HAP-1 (cell line): ENCODE measurements around the gene USP2.

Experiments
- DNase-seq, 2 experiments: peaks; one replicate each; pipeline ENCODE4 v3.0.0-alpha.2; 2016 to 2020; ENCODE audit warnings: low spot score in 2 of 2
- H3K27me3 ChIP-seq: fragments of 250-450 bp; sonication (Bioruptor Pico); 2 replicates; pipeline ENCODE4 v1.5.1; 2020; ENCODE audit warnings: low read depth, mild to moderate bottlenecking, moderate library complexity
- H3K36me3 ChIP-seq: fragments of 250-450 bp; sonication (Bioruptor Pico); replicated peaks from 2 replicates; pipeline ENCODE4 v1.5.1; 2020; ENCODE audit warnings: mild to moderate bottlenecking
- H3K4me1 ChIP-seq: fragments of 250-450 bp; sonication (Bioruptor Pico); 2 replicates; pipeline ENCODE4 v1.5.1; 2020; ENCODE audit warnings: mild to moderate bottlenecking
- H3K4me3 ChIP-seq: fragments of 250-450 bp; sonication (Bioruptor Pico); 2 replicates; pipeline ENCODE4 v1.5.1; 2020; ENCODE audit warnings: mild to moderate bottlenecking, moderate library complexity
- H3K9me3 ChIP-seq: fragments of 250-450 bp; sonication (Bioruptor Pico); 2 replicates; pipeline ENCODE4 v1.5.1; 2020; ENCODE audit warnings: mild to moderate bottlenecking, moderate library complexity
- in situ Hi-C: fragments of 300-500 bp; cut with MboI; formaldehyde crosslinking; loops from 3 replicates; pipeline ENCODE4 v1.14.3; 2020; ENCODE audit warnings: low sequenced_read_pairs, inconsistent platforms, mixed read lengths

The USP2 gene

DNA sequence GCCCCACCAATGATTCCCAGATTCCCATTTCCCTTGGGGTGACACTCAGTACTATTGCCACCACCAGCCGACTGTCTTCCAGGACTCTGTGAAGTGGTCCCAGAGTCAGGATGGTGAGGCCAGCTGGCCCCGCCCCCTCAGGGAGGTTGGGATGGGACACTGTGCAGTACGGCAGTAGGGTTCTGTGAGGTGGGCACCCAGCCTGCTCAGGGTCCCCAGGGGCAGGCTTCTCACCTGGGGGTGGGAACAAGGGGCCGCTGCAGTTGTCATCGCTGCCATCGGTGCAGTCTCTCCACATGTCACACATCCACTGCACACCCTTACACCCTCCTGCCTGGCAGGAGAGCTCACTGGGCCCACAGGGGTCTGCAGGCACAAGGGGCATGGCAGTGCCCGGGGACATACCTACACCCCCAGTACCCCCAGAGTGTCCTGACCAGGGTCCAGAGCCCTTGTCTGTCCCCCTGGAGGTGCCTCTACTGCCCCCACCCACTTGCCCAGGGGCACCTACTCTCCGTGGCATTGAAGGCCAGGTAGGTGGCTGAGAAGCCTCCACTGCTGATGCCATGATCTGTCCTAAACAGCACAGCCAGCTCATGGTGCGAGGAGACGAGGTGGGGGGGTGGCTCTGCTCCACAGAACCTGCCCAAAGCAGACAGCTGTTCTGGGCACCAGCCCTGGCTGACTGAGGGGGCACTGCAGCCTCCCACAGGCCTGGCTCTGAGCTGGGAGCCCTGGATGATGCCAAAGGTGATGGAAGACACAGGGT is 38.9 kb downstream of the USP2 start:
- H3K9me3 ChIP-seq: no peaks in the 10 kb centered on the region
- no peak for DNase-seq
- H3K4me3 ChIP-seq: no peak overlapping the region
- peaks cover 10% of the 10 kb centered on the region for H3K4me1 ChIP-seq
- peaks cover under 1% of the 10 kb centered on the region; the same call in 1 of the 2 replicates for H3K36me3 ChIP-seq
- in situ Hi-C loops: no loop called here
- H3K27me3 ChIP-seq: no peaks in the 10 kb centered on the region

DNA sequence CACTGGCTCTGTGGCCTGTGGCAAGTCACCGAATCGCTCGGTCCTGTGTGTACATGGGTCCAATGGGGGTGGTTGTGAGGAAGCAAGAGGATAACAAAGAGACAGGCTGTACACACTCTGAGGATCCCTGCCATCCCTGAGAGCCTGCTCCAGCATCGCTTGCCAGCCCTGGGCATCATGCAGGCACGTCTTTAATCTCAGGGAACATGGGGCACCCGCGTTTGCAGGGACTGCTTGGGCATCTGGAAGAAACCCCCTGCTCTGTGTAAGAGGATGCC is 39.5 kb downstream of the USP2 start:
- DNase-seq: no peak
- H3K9me3 ChIP-seq: no peaks in the 10 kb centered on the region
- in situ Hi-C loops: no loop called here
- no peak overlapping the region for H3K4me3 ChIP-seq
- peaks cover 11% of the 10 kb centered on the region for H3K4me1 ChIP-seq
- H3K36me3 ChIP-seq: peaks cover 5% of the 10 kb centered on the region
- no peaks in the 10 kb centered on the region for H3K27me3 ChIP-seq

DNA sequence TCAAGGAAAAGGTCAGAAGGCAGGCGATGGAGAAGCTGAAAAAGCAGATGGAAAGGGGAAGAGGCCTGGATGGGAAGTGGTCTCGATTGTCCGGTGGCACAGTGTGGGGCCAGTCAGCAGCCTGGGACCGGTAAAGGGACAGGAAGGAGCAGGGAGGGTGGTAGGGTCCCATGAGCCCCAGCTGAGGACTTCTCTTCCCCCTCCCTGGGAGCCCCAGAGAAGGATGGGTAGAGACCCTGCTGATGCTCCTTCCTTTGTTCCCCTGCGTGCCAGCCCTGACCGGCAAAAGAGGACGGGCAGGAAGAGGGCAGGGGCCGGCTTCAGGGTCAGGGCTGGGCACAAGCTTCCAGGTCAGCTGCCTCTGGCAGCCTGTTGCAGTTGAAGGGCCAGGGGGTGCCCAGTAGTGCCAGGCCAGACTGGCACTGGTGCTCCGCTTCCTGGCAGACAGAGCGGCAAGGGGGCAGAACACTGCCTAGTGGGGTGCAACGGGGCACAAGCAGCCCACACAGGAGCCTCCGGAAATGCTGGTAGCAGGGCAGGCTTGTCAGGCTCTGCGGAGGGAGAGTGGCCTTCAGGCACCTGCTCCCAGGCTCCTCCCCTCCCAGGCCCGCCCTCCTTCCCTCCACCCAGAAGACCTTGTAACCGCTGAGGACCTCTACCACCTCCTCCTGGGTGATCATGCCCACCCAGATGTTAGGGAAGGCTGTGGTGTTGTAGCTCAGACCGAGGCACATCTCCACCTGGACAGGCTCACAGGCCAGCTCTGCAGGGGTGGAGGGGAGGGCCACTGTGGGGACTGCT is 40.1 kb downstream of the USP2 start:
- Histone ChIP-seq H3K36me3 (peaks cover 9% of the 10 kb centered on the region), H3K27me3 (no peaks in the 10 kb centered on the region), H3K4me3 (no peak overlapping the region), H3K9me3 (no peaks in the 10 kb centered on the region), H3K4me1 (peaks cover 11% of the 10 kb centered on the region)
- no peak for DNase-seq
- in situ Hi-C loops: no loop called here

GRCh38 chr11:119340335-119341221 is 40.9 kb downstream of the USP2 start, which contains the start of gene C1QTNF5:
TSS of gene C1QTNF5 (minus strand) at chr11:119340883. CDS start at chr11:119340397, 486 bp downstream.
- no peak for DNase-seq
- in situ Hi-C loops: no loop called here
- Histone ChIP-seq H3K4me3 (no peak within 1 kb of the TSS), H3K9me3 (no peaks in the 10 kb centered on the region), H3K27me3 (no peaks in the 10 kb centered on the region), H3K36me3 (peaks cover 14% of the 10 kb centered on the region), H3K4me1 (peaks cover 11% of the 10 kb centered on the region)

- H3K4me3 ChIP-seq: no peak overlapping the region
- H3K27me3 ChIP-seq: no peaks in the 10 kb centered on the region
- H3K9me3 ChIP-seq: no peaks in the 10 kb centered on the region
- peaks cover 14% of the 10 kb centered on the region for H3K36me3 ChIP-seq
- DNase-seq: no peak
- in situ Hi-C loops: no loop called here
- peaks cover 11% of the 10 kb centered on the region for H3K4me1 ChIP-seq
These were observed 41.7 kb downstream of the USP2 start for GRCh38 chr11:119339589-119340334.

DNA sequence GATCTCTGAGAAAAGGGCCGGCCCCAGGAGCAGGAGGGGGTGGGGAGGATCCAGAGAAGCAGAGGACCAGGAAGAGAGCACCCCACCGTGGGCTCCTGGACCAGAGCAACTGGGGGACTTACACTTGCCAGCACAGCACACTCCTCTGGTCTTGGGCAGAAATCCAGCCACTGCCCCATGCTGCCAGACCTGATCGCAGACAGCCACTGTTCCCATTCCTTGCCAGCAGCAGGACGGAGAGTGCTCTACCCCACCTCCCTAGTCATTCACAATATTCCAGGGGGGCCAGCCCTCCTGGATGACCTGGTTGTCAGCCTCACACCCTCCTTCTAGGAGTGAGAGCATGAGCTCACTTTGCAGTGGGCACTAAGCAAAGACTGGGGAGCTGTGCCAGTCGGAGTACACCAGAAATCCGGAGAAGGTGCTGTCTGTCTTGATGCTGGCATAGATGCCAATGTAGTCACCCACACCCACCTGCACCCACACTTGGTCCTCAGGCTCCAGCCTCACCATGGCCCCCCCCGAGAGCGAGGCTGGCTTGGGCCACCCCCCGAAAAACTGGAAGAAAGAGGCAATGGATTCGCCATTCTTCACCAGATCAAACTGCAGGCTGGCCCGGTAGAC is 42.4 kb downstream of the USP2 start:
- Histone ChIP-seq H3K27me3 (no peaks in the 10 kb centered on the region), H3K9me3 (no peaks in the 10 kb centered on the region), H3K4me3 (no peak overlapping the region), H3K4me1 (peaks cover 11% of the 10 kb centered on the region), H3K36me3 (peaks cover 14% of the 10 kb centered on the region)
- in situ Hi-C loops: no loop called here
- no peak for DNase-seq

DNA sequence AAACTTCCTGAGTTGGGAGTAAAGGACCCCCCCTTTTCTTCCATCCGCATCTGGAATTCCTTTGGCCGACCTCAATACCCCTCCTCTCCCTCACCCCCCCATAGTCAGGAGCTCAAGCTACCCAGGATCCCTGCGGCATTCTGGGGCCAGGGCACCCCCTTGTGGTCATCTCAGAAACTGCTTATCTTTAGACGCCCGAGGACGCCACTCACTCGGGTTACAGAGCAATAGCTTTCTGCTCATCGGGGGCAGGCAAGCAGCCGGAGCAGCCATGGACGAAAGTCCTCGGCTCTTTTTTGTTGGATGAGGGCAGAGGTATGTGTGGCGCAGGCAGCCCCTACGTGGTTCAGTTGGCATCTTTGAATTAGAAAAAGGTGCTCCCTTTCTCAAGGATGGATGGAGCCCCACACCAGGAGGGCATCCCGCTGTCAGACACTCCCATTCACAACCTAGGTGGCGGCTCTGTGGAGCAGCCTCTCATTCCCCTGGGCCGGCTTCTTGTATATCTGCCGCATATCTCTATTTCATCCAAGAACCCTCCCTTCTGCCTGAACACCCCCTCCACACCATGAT is 43.1 kb downstream of the USP2 start:
- Histone ChIP-seq H3K27me3 (no peaks in the 10 kb centered on the region), H3K4me1 (peaks cover 16% of the 10 kb centered on the region), H3K4me3 (peak overlapping the region; percentile 13), H3K36me3 (peaks cover 14% of the 10 kb centered on the region), H3K9me3 (no peaks in the 10 kb centered on the region)
- peak; percentile 62 to 85 for DNase-seq
- in situ Hi-C loops: no loop called here

DNA sequence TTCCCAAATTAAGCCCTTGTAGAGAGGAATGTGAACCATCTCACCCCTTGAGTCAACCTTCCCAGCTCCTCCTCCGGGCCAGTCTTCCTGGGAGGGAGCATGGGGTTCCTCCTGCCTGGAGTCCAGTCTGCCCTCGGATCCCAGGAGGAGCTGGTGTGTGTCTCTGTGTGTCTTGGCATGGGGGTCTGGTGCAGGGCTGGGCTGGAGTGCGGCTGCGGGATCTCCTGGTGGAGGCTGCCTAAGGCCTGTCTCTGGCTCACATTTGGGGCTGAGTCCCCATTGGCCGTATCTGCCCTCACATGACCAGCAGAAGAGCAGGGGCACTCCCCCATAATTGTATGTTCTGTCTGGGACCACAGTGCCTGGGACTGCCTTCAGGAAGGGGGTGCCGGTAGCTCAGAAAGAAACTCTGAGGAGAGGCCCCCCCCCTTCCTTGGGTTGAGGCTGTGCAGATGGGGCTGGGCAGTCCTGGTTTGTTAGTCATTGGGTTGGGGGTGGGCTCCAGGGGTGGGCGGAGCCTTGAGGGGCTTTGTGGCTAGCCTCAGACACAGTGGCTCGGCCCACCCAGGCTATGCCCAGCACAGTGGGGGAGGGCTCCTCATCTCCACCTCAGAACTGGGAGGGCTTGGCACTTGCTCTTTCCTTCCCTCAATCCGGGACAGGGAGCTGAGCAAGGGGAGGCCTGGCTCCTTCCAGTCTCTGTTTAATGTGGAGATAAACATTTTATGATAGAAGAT is 43.7 kb downstream of the USP2 start:
- H3K9me3 ChIP-seq: no peaks in the 10 kb centered on the region
- in situ Hi-C loops: no loop called here
- no peaks in the 10 kb centered on the region for H3K27me3 ChIP-seq
- peak overlapping the region; percentile 13 for H3K4me3 ChIP-seq
- peaks cover 14% of the 10 kb centered on the region for H3K36me3 ChIP-seq
- peaks cover 22% of the 10 kb centered on the region for H3K4me1 ChIP-seq
- DNase-seq: peak; percentile 40 to 69

DNA sequence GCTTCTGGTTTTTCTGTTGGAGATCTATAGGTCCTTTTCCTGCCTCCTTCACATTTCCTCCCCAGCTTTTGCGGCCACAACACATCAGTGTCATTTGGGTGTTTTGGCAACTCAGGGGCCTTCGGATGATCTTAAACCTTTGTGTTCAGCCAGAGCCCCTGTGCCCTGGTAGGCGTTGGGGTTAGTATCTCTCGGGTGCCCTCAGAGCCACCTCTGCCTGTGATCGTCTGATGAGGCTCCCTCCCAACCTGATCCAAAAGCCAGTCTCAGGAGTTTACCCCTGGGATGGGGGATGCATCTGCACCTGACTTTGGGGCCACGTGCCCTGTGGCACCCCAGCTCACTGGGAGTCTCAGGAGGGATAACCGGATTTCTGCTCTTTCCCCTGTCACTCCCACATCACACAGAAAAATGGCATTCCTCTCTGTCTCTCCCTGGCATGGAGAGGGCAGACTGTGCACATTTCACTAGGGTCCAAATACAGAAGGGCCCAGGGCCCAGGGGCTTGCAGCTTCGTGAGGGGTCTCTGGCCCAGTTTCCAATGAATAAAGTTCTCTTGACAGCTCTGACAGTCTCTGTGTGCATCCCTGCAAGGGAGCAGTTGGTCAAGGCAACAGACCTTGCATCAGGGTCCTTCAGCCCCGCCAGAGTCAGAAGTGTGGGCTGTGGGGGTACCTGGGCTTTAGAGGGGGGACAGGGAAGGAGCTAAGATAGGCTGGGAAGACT is 44.6 kb downstream of the USP2 start:
- Histone ChIP-seq H3K4me1 (peaks cover 28% of the 10 kb centered on the region), H3K36me3 (peaks cover 14% of the 10 kb centered on the region), H3K9me3 (no peaks in the 10 kb centered on the region), H3K4me3 (no peak overlapping the region), H3K27me3 (no peaks in the 10 kb centered on the region)
- no peak for DNase-seq
- in situ Hi-C loops: no loop called here

- Histone ChIP-seq H3K9me3 (no peaks in the 10 kb centered on the region), H3K36me3 (peaks cover 14% of the 10 kb centered on the region), H3K4me3 (no peak overlapping the region), H3K4me1 (peaks cover 33% of the 10 kb centered on the region), H3K27me3 (no peaks in the 10 kb centered on the region)
- no peak for DNase-seq
- in situ Hi-C loops: no loop called here
These were observed 45.6 kb downstream of the USP2 start for GRCh38 chr11:119335655-119336543.

- no peak for DNase-seq
- Histone ChIP-seq H3K4me3 (peak overlapping the region; percentile 83), H3K36me3 (peaks cover 14% of the 10 kb centered on the region), H3K4me1 (peaks cover 33% of the 10 kb centered on the region), H3K9me3 (no peaks in the 10 kb centered on the region), H3K27me3 (no peaks in the 10 kb centered on the region)
- in situ Hi-C loops: no loop called here
These were observed 46.3 kb downstream of the USP2 start for GRCh38 chr11:119335091-119335654.
